ENCODE data around the gene NLRC3. TPM values are rescaled to one million over a fixed set of nuclear protein-coding genes. Genes with fewer than 3 reads are reported as not detected.
"Not testable (repeated sequence)": the region's sequence is repeated elsewhere in the genome, so short reads cannot be mapped to it uniquely, and the experiment has no call there.

NLRC3 gene
- polyA plus RNA-seq, 1 of the 3 experiments (the other 2 are of a cell fraction) = not detected

DNA sequence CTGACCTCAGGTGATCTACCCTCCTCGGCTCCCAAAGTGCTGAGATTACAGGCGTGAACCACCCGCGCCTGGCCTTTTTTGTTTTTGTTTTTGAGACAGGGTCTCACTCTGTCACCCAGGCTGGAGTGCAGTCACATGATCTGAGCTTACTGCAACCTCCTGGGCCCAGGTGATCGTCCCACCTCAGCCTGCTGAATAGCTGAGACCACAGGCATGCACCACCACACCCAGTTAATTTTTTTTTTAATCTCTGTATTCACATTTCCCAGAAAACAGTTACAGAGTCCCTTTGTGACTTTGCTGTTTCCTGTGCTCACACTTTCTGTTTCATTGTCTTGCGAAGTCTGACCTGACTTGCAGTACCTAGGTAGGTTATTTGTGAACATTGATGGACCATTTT is 73.7 kb downstream of the NLRC3 start:
- CTCF ChIA-PET = no interaction called here
- no peak for TF ChIP-seq RFX5 (IDR thresholded peaks at IDR 0.05; ENCODE audit: low read length)
- TF ChIP-seq GATA2 (CRISPR knock-in tag; IDR thresholded peaks at IDR 0.05) = no peak
- Histone ChIP-seq H3K27ac (ENCODE audit: low read depth in 2 of 2, low read length in 1 of 2) (no peak overlapping the region), H3F3A (replicated peaks; ENCODE audit: insufficient read depth) (peaks cover 7% of the 10 kb centered on the region), H3K9ac (no peak overlapping the region), H3K27me3 (ENCODE audit: insufficient read depth) (no peaks in the 10 kb centered on the region), H3K4me3 (ENCODE audit: low read depth in 2 of 2, low read length in 1 of 2) (no peak overlapping the region), H4K20me1 (ENCODE audit: insufficient read depth) (no peaks in the 10 kb centered on the region), H3K4me2 (no peak overlapping the region), H3K9me2 (no peaks in the 10 kb centered on the region), H3K79me2 (ENCODE audit: insufficient read depth) (peaks cover 23% of the 10 kb centered on the region), H3K4me1 (ENCODE audit: control insufficient read depth in 1 of 2, insufficient read depth in 2 of 2, low read depth in 1 of 2, low read length in 1 of 2) (peaks cover 0 to 4% of the 10 kb centered on the region in 2 experiments; a peak in 1 of 4 replicates), H2AFZ (ENCODE audit: low read depth) (no peak overlapping the region), H3K36me3 (replicated peaks in 1 of 2; ENCODE audit: control insufficient read depth in 1 of 2, insufficient read depth in 2 of 2, low read length in 1 of 2) (peaks cover 9 to 26% of the 10 kb centered on the region in 2 experiments), H3K9me3 (no peaks in the 10 kb centered on the region)
- DNase-seq = no peak
- 88% methylated on average over 6 of the region's 6 CpGs for WGBS (ENCODE audit: low lambda C conversion rate)
- POLR2A ChIA-PET = no interaction called here

DNA sequence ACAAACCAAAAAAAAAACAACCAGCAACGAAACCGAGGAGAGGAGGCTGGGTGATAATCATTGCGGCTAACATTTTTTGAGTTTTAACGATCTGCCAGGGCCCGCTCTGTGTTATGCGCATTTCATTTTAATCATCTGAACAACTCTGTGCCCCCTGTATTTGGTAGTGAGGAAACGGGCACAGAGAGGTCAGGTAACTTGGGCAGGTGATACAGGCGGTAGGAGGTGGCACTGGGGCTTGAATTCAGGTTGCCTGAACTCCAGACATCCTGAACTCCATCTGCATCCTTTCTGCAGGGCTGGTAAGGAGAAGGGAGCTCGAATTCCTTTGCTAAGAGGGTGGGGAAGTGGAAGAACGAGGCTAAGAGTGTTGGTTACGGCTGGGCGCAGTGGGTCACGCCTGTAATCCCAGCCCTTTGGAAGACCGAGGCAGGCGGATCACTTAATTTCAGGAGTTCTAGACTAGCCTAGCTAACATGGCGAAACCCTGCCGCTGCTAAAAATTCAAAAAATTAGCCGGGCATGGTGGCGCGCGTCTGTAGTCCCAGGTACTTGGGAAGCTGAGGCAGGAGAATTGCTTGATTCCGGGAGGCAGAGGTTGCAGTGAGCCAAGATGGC is 75.3 kb downstream of the NLRC3 start:
- Histone ChIP-seq H3K27ac (ENCODE audit: low read depth in 2 of 2, low read length in 1 of 2) (peak overlapping the region in 1 of 2 experiments; percentile 83; a peak in 2 of 4 replicates), H3K79me2 (ENCODE audit: insufficient read depth) (peaks cover 23% of the 10 kb centered on the region), H3K27me3 (ENCODE audit: insufficient read depth) (no peaks in the 10 kb centered on the region), H3K9me3 (no peaks in the 10 kb centered on the region), H3K4me1 (ENCODE audit: control insufficient read depth in 1 of 2, insufficient read depth in 2 of 2, low read depth in 1 of 2, low read length in 1 of 2) (peaks cover 0 to 4% of the 10 kb centered on the region in 2 experiments; a peak in 1 of 4 replicates), H3K9me2 (no peaks in the 10 kb centered on the region), H2AFZ (ENCODE audit: low read depth) (peak overlapping the region; percentile 75), H3K4me3 (ENCODE audit: low read depth in 2 of 2, low read length in 1 of 2) (peak overlapping the region; percentile 67 to 85), H3K4me2 (peak overlapping the region; percentile 79), H3K36me3 (replicated peaks in 1 of 2; ENCODE audit: control insufficient read depth in 1 of 2, insufficient read depth in 2 of 2, low read length in 1 of 2) (peaks cover 2 to 17% of the 10 kb centered on the region in 2 experiments), H3F3A (replicated peaks; ENCODE audit: insufficient read depth) (peaks cover 7% of the 10 kb centered on the region), H4K20me1 (ENCODE audit: insufficient read depth) (no peaks in the 10 kb centered on the region), H3K9ac (peak overlapping the region; percentile 78)
- POLR2A ChIA-PET = interaction anchor here (0.9 kb wide), 1 partner anchor 59 kb away, joined by 3 read pairs; the partner anchor contains the start of genes NAA60 and ZNF597
- WGBS (ENCODE audit: low lambda C conversion rate) = 57% methylated on average over 22 of the region's 22 CpGs
- TF ChIP-seq POLR2AphosphoS5 (IDR thresholded peaks at IDR 0.05; ENCODE audit: low read depth, low read length) = no peak
- TF ChIP-seq, protein P1, sequence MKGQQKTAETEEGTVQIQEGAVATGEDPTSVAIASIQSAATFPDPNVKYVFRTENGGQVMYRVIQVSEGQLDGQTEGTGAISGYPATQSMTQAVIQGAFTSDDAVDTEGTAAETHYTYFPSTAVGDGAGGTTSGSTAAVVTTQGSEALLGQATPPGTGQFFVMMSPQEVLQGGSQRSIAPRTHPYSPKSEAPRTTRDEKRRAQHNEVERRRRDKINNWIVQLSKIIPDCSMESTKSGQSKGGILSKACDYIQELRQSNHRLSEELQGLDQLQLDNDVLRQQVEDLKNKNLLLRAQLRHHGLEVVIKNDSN (IDR thresholded peaks at IDR 0.05; ENCODE audit: borderline replicate concordance, low read depth) = no peak
- TF ChIP-seq RXRA (IDR thresholded peaks at IDR 0.05; ENCODE audit: borderline replicate concordance, low read depth) = no peak
- TF ChIP-seq, protein P2, sequence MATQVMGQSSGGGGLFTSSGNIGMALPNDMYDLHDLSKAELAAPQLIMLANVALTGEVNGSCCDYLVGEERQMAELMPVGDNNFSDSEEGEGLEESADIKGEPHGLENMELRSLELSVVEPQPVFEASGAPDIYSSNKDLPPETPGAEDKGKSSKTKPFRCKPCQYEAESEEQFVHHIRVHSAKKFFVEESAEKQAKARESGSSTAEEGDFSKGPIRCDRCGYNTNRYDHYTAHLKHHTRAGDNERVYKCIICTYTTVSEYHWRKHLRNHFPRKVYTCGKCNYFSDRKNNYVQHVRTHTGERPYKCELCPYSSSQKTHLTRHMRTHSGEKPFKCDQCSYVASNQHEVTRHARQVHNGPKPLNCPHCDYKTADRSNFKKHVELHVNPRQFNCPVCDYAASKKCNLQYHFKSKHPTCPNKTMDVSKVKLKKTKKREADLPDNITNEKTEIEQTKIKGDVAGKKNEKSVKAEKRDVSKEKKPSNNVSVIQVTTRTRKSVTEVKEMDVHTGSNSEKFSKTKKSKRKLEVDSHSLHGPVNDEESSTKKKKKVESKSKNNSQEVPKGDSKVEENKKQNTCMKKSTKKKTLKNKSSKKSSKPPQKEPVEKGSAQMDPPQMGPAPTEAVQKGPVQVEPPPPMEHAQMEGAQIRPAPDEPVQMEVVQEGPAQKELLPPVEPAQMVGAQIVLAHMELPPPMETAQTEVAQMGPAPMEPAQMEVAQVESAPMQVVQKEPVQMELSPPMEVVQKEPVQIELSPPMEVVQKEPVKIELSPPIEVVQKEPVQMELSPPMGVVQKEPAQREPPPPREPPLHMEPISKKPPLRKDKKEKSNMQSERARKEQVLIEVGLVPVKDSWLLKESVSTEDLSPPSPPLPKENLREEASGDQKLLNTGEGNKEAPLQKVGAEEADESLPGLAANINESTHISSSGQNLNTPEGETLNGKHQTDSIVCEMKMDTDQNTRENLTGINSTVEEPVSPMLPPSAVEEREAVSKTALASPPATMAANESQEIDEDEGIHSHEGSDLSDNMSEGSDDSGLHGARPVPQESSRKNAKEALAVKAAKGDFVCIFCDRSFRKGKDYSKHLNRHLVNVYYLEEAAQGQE (IDR thresholded peaks at IDR 0.05; ENCODE audit: low read depth, low read length) = no peak
- TF ChIP-seq GABPA (IDR thresholded peaks at IDR 0.05; ENCODE audit: low read depth) = no peak
- no peak for TF ChIP-seq FOSL2 (IDR thresholded peaks at IDR 0.05; ENCODE audit: borderline replicate concordance, low read depth)
- TF ChIP-seq TAF1 (IDR thresholded peaks at IDR 0.05; ENCODE audit: borderline replicate concordance, low read depth, low read length) = no peak
- no peak for TF ChIP-seq GATA2 (CRISPR knock-in tag; IDR thresholded peaks at IDR 0.05)
- no peak for TF ChIP-seq CHD2 (IDR thresholded peaks at IDR 0.05; ENCODE audit: low read length, partially characterized antibody)
- no peak for TF ChIP-seq EP300 (IDR thresholded peaks at IDR 0.05; ENCODE audit: borderline replicate concordance in 1 of 2, low read depth in 1 of 2, low read length in 1 of 2)
- no peak for TF ChIP-seq ELF1 (IDR thresholded peaks at IDR 0.05)
- DNase-seq = no peak
- CTCF ChIA-PET = interaction anchor here (0.6 to 1.6 kb wide), 7 partner anchors 9 to 413 kb away, joined by 3 to 6 read pairs (median 4); no protein-coding TSS in a partner anchor

DNA sequence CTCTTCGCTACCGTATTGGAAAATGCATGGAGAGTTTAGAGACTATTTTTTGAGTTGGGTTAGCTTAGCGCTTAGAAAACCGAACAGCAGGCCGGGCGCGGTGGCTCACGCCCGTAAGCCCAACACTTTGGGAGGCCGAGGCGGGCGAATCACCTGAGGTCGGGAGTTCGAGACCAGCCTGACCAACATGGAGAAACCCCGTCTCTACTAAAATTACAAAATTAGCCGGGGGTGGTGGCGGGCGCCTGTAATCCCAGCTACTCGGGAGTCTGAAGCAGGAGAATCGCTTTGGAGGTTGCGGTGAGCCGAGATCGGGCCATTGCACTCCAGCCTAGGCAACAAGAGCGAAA is 75.8 kb downstream of the NLRC3 start:
- not testable (repeated sequence) for H4K20me1 ChIP-seq (ENCODE audit: insufficient read depth); DNase-seq; H3K9me3 ChIP-seq; H3F3A ChIP-seq (replicated peaks; ENCODE audit: insufficient read depth); H3K4me1 ChIP-seq (ENCODE audit: control insufficient read depth in 1 of 2, insufficient read depth in 2 of 2, low read depth in 1 of 2, low read length in 1 of 2); H3K27me3 ChIP-seq (ENCODE audit: insufficient read depth); H3K9me2 ChIP-seq
- 10% methylated on average over 24 of the region's 24 CpGs for WGBS (ENCODE audit: low lambda C conversion rate)
- peak overlapping the region; percentile 75 for H2AFZ ChIP-seq (ENCODE audit: low read depth)
- peak overlapping the region; percentile 78 for H3K9ac ChIP-seq
- ChIA-PET CTCF (interaction anchor here (0.6 to 1.6 kb wide), 7 partner anchors 9 to 413 kb away, joined by 3 to 6 read pairs (median 4); no protein-coding TSS in a partner anchor), POLR2A (interaction anchor here (0.9 kb wide), 1 partner anchor 58 kb away, joined by 3 read pairs; the partner anchor contains the start of genes NAA60 and ZNF597)
- H3K79me2 ChIP-seq (ENCODE audit: insufficient read depth) = peaks cover 23% of the 10 kb centered on the region
- H3K27ac ChIP-seq (ENCODE audit: low read depth in 2 of 2, low read length in 1 of 2) = peak overlapping the region; percentile 78 to 83
- peak overlapping the region; percentile 79 for H3K4me2 ChIP-seq
- peaks cover 2 to 13% of the 10 kb centered on the region in 2 experiments for H3K36me3 ChIP-seq (replicated peaks in 1 of 2; ENCODE audit: control insufficient read depth in 1 of 2, insufficient read depth in 2 of 2, low read length in 1 of 2)
- H3K4me3 ChIP-seq (ENCODE audit: low read depth in 2 of 2, low read length in 1 of 2) = peak overlapping the region; percentile 67 to 85
